Spleen (tissue), 7 donors: ENCODE results near the gene SLC17A8.
A peak's percentile ranks its signal among the peaks of the same experiment; 100 is the strongest.

ENCODE experiments used
- POLR2AphosphoS5 ChIP-seq, 3 donors: sonication (generic); formaldehyde crosslinking; IDR thresholded peaks; one replicate each; pipeline ENCODE4 v1.5.1; 2017; ENCODE audit warnings: antibody characterized with exemption in 3 of 3
- TF ChIP-seq, protein P1 (sequence below), 11 experiments: fragments of 200-600 bp in 7 of 11; fragments of 450-650 bp in 4 of 11; sonication (generic) in 4 of 11; IDR thresholded peaks in 8 of 11; conservative IDR thresholded peaks in 3 of 11; 1 replicate in 7 of 11; 2 replicates in 4 of 11; pipeline versions ENCODE4 v1.4.0 to v1.8.0; 2016 to 2021; ENCODE audit warnings: antibody characterized with exemption in 11 of 11, inconsistent platforms in 4 of 11, mild to moderate bottlenecking in 1 of 11
- donor health status: DM: no; HTN: no; CAD: no; lungs with moderate emphysema.
- donor health status: DM: no; HTN: no; CAD: no.
- donor health status: DM: no; HTN: no; CAD: no.

DNA sequence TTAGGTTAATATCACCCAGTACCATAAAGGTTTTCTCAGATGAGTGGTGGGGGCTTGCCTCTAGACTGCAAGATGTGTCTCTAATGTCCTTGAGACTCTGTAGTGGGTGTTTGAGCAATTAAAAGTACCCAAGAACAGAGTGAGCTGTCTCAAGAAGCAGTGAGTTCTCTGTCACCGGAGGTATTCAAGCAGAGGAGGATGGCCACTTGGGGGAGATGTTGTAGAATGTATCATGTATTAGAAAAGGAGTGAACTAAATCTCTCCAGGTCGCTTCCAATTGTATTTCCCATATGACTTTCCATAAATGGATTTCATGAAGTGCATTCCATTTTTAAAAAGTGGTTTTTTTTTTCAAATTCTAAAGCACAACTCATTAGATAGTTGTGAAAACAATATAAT lies 35.0 kb downstream of the SLC17A8 start:
- TF ChIP-seq, protein P1, sequence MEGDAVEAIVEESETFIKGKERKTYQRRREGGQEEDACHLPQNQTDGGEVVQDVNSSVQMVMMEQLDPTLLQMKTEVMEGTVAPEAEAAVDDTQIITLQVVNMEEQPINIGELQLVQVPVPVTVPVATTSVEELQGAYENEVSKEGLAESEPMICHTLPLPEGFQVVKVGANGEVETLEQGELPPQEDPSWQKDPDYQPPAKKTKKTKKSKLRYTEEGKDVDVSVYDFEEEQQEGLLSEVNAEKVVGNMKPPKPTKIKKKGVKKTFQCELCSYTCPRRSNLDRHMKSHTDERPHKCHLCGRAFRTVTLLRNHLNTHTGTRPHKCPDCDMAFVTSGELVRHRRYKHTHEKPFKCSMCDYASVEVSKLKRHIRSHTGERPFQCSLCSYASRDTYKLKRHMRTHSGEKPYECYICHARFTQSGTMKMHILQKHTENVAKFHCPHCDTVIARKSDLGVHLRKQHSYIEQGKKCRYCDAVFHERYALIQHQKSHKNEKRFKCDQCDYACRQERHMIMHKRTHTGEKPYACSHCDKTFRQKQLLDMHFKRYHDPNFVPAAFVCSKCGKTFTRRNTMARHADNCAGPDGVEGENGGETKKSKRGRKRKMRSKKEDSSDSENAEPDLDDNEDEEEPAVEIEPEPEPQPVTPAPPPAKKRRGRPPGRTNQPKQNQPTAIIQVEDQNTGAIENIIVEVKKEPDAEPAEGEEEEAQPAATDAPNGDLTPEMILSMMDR (IDR thresholded peaks at IDR 0.05 in 8 of 11, conservative IDR thresholded peaks at IDR 0.05 in 3 of 11), result peak in 6 of 11 experiments; percentile 18 to 32 (median 29)
- TF ChIP-seq POLR2AphosphoS5 (IDR thresholded peaks at IDR 0.05), result no peak
